BJ (cell line): ENCODE measurements around the gene RASAL3. TPM values are rescaled to one million over a fixed set of nuclear protein-coding genes. Genes with fewer than 3 reads are reported as not detected.

Experiments used
- CTCF ChIA-PET: fragments of 350-600 bp; formaldehyde crosslinking; extraction: SDS; loops from one replicate; lab custom pipeline; 2021; ENCODE audit warnings: antibody characterized with exemption, inconsistent platforms; lab: Yijun Ruan, JAX
- POLR2A ChIA-PET: fragments of 300-600 bp; sonication (Branson Sonifier 250); formaldehyde crosslinking; extraction: SDS; loops from one replicate; lab custom pipeline; 2021; ENCODE audit warnings: antibody characterized with exemption; lab: Charles Lee
- DNase-seq: peaks from one replicate; pipeline ENCODE4 v3.0.0-alpha.2; 2011; ENCODE audit warnings: low read depth
- H3K27me3 ChIP-seq: 2 replicates; pipeline ENCODE4 v1.6.0; 2011; ENCODE audit warnings: low read length; ENCODE audit not compliant: control insufficient read depth, insufficient read depth
- H3K36me3 ChIP-seq: 2 replicates; pipeline ENCODE4 v1.5.1; 2011; ENCODE audit warnings: low read length; ENCODE audit not compliant: control insufficient read depth, insufficient read depth
- H3K4me3 ChIP-seq: 2 replicates; pipeline ENCODE4 v1.5.1; 2011; ENCODE audit warnings: low read depth, mild to moderate bottlenecking, control low read depth, low read length
- polyA plus RNA-seq: library from polyadenylated mRNA; depleted of rRNA; stranded (reverse); fragments of >200 nt; gene quantifications from 2 replicates; pipeline ENCODE4 v1.2.3, GENCODE V29; 2011
- TF ChIP-seq, protein P1 (sequence below): IDR thresholded peaks from 2 replicates; pipeline ENCODE4 v1.5.1; 2011; ENCODE audit warnings: low read depth, mild to moderate bottlenecking, control low read depth, inconsistent platforms, low read length, moderate library complexity; ENCODE audit not compliant: insufficient read depth

RASAL3 gene
- polyA plus RNA-seq, 1 experiment = not detected

DNA sequence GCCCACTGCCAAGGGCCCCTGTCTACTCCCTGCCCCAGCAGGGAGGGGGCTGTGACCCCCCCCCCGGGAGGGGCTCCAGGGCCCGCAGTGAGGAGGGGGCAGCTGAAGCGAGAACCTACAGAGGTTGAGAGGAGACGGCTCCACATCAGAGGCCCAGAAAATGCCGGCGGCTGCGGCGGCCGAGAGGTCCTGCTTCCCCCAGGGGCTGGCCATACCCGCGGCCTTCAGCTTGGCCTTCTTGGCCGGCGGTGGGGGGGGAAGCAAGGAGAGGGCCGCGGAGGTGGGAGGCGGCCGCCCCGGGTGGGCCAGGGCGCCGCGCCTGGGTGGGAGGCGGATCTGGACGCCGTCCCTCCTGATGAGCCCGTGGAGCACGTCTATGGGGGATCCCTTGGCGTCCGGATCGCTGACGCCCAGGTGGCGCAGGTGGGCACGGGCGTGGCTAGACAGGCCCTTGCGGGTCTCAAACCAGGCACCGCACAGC, 36.3 kb downstream of the RASAL3 start:
- CTCF ChIA-PET = interaction anchor here (0.6 to 2.0 kb wide), 2 partner anchors 9 to 725 kb away, joined by 3 to 7 read pairs; partner anchors contain the start of gene AKAP8L
- Histone ChIP-seq H3K36me3 (peaks cover 45% of the 10 kb centered on the region), H3K4me3 (no peak overlapping the region), H3K27me3 (no peaks in the 10 kb centered on the region)
- no peak for DNase-seq
- POLR2A ChIA-PET = no interaction called here
- TF ChIP-seq, protein P1, sequence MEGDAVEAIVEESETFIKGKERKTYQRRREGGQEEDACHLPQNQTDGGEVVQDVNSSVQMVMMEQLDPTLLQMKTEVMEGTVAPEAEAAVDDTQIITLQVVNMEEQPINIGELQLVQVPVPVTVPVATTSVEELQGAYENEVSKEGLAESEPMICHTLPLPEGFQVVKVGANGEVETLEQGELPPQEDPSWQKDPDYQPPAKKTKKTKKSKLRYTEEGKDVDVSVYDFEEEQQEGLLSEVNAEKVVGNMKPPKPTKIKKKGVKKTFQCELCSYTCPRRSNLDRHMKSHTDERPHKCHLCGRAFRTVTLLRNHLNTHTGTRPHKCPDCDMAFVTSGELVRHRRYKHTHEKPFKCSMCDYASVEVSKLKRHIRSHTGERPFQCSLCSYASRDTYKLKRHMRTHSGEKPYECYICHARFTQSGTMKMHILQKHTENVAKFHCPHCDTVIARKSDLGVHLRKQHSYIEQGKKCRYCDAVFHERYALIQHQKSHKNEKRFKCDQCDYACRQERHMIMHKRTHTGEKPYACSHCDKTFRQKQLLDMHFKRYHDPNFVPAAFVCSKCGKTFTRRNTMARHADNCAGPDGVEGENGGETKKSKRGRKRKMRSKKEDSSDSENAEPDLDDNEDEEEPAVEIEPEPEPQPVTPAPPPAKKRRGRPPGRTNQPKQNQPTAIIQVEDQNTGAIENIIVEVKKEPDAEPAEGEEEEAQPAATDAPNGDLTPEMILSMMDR = no peak

DNA sequence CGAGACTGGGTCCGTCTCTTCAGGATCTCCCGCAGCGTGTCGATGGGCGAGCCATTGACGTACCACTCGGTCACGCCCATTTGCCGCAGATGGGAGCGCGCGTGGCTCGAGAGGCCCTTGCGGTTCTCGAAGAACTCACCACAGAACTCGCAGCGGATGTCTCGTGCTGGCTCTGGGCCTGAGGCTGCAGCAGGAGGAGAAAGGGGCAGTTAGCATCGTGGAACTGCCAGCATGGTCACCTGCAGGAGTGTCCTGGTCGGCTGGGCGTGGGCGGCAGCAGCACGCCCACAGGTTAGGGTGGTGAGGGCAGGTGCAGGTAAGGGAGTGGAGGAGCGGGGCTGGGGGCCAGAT, 37.0 kb downstream of the RASAL3 start:
- CTCF ChIA-PET = no interaction called here
- Histone ChIP-seq H3K27me3 (no peaks in the 10 kb centered on the region), H3K36me3 (peaks cover 50% of the 10 kb centered on the region), H3K4me3 (no peak overlapping the region)
- POLR2A ChIA-PET = no interaction called here
- TF ChIP-seq, protein P1 = no peak
- DNase-seq = no peak

DNA sequence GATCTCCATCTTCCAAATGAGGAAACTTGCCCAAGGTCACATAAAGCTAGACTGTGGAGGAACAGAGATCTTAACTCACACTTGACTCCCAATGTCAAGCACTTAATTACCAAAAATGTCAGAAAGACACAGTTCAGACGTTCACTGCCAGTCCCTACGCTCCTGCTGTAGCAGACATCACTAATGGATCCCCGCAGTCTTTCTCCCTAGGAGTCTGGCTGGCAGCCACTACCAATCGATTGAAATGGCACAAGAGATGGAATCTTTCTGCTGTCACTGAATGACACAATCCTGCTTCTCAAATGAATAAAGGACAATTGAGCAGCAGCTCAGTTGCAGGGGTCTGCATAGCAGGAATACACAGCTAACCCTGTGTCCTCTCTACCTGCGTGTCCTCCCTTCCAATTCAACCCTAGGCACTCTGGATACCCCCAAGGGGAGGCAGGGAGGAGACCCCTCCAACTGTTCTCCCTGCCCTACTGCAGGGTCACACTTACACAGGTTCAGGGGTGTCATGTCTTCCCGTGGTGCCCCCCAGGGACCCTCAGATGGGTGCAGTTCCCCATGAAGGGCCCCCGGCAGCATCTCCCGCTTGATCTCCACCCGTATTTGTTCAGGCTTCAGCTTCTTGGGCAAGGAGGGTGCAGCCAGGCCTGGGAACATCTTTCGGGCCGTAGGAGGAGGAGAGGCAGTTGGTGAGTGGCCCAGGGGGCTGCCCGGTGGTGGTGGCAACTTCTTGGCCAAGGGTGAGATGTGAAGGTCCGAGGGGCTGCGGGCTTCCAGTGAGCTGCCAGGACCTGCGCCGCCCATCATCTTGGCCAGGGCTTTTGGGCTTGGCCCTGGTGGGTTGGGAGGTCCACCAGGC, 37.6 kb downstream of the RASAL3 start:
- peaks cover 52% of the 10 kb centered on the region for H3K36me3 ChIP-seq
- no peaks in the 10 kb centered on the region for H3K27me3 ChIP-seq
- CTCF ChIA-PET = no interaction called here
- POLR2A ChIA-PET = no interaction called here
- H3K4me3 ChIP-seq = no peak overlapping the region
- DNase-seq = no peak
- TF ChIP-seq, protein P1 = no peak

DNA sequence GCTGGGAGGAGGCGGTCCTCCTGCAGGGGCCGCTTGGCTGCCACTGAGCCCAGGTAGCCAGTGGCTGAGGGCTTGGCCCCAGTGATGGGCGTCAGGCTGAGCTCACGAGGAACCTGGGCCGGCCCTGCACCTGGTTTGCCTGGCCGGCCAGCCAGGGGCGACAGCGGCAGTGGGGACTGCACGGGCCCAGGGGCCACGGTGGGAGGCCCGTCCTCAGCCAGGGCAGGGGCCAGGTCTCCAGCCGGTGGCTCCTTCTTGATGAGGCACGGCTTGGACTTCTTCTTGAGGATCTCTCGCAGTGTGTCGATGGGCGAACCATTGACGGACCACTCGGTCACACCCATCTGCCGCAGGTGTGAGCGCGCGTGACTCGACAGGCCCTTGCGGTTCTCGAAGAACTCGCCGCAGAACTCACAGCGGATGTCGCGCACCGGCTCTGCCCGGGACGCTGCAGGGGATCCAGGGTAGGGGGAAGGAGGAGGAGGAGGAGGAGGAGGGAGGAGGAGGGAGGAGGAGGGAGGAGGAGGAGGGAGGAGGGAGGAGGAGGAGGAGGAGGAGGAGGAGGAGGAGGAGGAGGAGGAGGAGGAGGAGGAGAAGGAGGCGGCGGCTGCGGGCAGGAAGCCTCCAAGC, 38.9 kb downstream of the RASAL3 start:
- ChIA-PET CTCF (no interaction called here), POLR2A (no interaction called here)
- H3K36me3 ChIP-seq = peaks cover 56% of the 10 kb centered on the region
- H3K4me3 ChIP-seq = no peak overlapping the region
- TF ChIP-seq, protein P1 = no peak
- H3K27me3 ChIP-seq = no peaks in the 10 kb centered on the region
- no peak for DNase-seq

DNA sequence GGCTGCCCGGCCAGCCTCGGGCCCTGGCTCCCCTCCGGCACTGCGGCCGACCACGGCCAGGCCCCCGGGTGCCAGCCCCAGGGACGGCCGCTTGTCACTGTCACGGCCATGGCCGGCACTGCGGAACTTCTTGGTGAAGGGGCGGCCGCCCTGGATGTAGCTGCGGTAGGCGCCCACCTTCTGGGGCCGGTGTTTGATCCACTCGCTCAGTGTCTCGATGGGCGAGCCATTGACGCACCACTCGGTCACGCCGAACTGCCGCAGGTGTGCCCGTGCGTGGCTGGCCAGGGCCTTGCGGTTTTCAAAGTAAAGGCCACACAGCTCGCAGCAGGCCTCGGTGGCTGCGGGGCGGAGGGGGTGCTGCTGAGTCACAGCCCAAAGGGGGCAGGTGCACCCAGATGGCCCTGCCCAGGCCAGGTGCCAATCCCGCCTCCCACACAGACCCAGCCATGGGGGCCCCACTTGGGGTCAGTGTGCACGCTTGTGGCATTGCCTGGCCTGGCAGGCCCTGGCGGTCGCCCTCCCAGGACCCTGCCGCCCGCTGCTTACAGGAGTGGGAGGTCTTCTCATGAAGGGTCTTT, 39.6 kb downstream of the RASAL3 start:
- no peaks in the 10 kb centered on the region for H3K27me3 ChIP-seq
- peaks cover 56% of the 10 kb centered on the region for H3K36me3 ChIP-seq
- no peak overlapping the region for H3K4me3 ChIP-seq
- CTCF ChIA-PET = no interaction called here
- no peak for DNase-seq
- POLR2A ChIA-PET = no interaction called here
- TF ChIP-seq, protein P1 = no peak
